Measurements from ENCODE around the gene ZNF789. TPM values are rescaled to one million over a fixed set of nuclear protein-coding genes. Genes with fewer than 3 reads are reported as not detected.
"Not testable (repeated sequence)": the region's sequence is repeated elsewhere in the genome, so short reads cannot be mapped to it uniquely, and the experiment has no call there.

Gene ZNF789
- 10 to 100 TPM in 1 of 4 donors, 1 to 10 TPM in 3; 4.4 to 16.3 (median 5.3) TPM for total RNA-seq

GRCh38 chr7:99472561-99473314 is at the start of gene ZNF789:
Gene ZNF789, plus strand, starts transcription at chr7:99472890. Its CDS starts 3,567 bp downstream, at chr7:99476457.
- under 1% methylated on average over 50 of the region's 56 CpGs for WGBS
- Histone ChIP-seq H3K36me3 (no peaks in the 10 kb centered on the region), H3K27ac (peak within 1 kb of the TSS; percentile 84), H3K4me1 (peaks cover 19% of the 10 kb centered on the region), H3K27me3 (no peaks in the 10 kb centered on the region), H3K4me3 (peak within 1 kb of the TSS; percentile 86), H3K9me3 (no peaks in the 10 kb centered on the region)
- TF ChIP-seq EP300 (IDR thresholded peaks at IDR 0.05) = no peak
- TF ChIP-seq POLR2A (IDR thresholded peaks at IDR 0.05) = no peak
- no peak for TF ChIP-seq POLR2AphosphoS5 (IDR thresholded peaks at IDR 0.05)
- TF ChIP-seq CTCF (IDR thresholded peaks at IDR 0.05) = no peak
- DNase-seq (ENCODE audit: low spot score in 2 of 2) = peak; percentile 99 to 100

DNA sequence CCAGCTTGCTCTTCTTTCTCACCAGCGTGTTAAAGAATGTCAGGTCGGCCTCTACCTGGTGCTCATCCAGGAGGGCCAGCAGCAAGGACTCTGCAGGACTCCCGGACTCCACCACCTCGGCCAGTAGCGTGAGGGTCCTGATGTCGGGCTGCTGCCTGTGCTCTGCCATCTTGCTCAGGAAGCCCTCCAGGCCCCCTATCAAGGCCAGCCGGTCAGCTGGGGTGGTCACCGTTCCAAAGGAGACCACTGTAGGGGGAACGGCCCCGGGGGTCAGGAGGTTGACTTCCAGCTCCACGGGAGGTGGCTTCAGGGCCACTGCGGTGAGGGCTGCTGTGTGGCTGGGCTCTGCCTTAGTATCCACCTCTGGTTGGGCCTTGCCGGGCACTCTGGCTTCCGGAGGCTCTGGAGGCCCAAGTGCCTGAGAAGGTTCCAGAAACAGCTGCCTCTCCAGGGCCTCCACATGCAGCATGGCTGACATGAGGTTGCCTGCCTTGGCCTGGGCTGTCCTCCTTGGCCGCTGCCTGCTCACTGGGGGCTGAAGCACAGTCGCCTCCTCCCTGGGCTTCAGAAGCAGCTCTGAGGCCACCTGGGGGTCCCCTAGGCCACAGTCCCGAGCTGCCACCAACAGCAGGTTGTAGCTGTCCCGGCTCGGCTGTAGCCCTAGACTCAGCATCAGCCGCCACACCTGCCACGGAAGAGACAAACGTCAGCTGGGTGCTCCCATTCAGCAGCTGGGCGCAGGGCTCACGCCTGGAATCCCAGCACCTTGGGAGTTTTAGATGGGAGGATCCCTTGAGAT is 47.6 kb upstream of the ZNF789 start:
- DNase-seq (ENCODE audit: low spot score in 2 of 2) = peak in 1 of 2 donors; percentile 77
- H3K27me3 ChIP-seq = no peaks in the 10 kb centered on the region
- no peak for TF ChIP-seq POLR2A (IDR thresholded peaks at IDR 0.05)
- TF ChIP-seq POLR2AphosphoS5 (IDR thresholded peaks at IDR 0.05) = no peak
- TF ChIP-seq EP300 (IDR thresholded peaks at IDR 0.05) = no peak
- no peak overlapping the region for H3K4me3 ChIP-seq
- WGBS = 86% methylated on average over 6 of the region's 24 CpGs
- no peaks in the 10 kb centered on the region for H3K9me3 ChIP-seq
- no peak overlapping the region for H3K27ac ChIP-seq
- peaks cover 83% of the 10 kb centered on the region for H3K36me3 ChIP-seq
- no peaks in the 10 kb centered on the region for H3K4me1 ChIP-seq

DNA sequence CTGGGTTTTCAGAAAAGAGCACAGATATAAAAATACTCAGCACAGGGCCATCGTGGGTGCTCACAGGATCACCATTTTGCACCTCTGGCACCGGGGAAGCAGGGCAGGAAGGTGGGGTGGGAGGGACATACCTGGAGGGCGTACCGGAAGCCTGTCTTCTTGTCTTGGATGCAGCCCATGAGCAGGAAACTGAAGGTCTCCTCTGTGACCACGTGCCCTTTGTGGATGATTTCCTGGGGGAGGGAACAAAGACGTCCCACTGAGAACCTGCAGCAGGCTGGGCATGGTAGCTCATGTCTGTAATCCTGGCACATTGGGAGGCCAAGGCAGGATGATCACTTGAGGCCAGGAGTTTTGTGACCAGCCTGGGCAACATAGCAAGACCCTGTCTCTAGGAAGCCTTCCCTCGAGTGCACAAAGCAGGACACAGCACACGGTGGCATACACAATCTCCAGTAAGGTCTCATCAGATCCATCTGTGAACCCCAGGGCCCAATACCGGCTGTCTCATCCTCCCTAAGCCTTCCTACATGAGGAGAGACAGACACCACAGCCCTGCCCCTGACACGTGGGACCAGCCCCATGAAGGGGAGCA is 43.6 kb upstream of the ZNF789 start:
- Histone ChIP-seq H3K4me3 (no peak overlapping the region), H3K27me3 (no peaks in the 10 kb centered on the region), H3K9me3 (no peaks in the 10 kb centered on the region), H3K36me3 (peaks cover 88% of the 10 kb centered on the region), H3K4me1 (no peaks in the 10 kb centered on the region), H3K27ac (no peak overlapping the region)
- no peak for DNase-seq (ENCODE audit: low spot score in 2 of 2)
- 81% methylated on average over 9 of the region's 10 CpGs for WGBS
- TF ChIP-seq POLR2A (IDR thresholded peaks at IDR 0.05) (no peak), POLR2AphosphoS5 (IDR thresholded peaks at IDR 0.05) (no peak), EP300 (IDR thresholded peaks at IDR 0.05) (no peak), CTCF (IDR thresholded peaks at IDR 0.05) (no peak)

GRCh38 chr7:99429756-99430155 is 42.9 kb upstream of the ZNF789 start:
- Histone ChIP-seq H3K9me3 (no peaks in the 10 kb centered on the region), H3K27me3 (no peaks in the 10 kb centered on the region), H3K4me3 (no peak overlapping the region), H3K36me3 (peaks cover 88% of the 10 kb centered on the region), H3K4me1 (no peaks in the 10 kb centered on the region), H3K27ac (no peak overlapping the region)
- no peak for DNase-seq (ENCODE audit: low spot score in 2 of 2)
- TF ChIP-seq CTCF (IDR thresholded peaks at IDR 0.05) (no peak), EP300 (IDR thresholded peaks at IDR 0.05) (no peak), POLR2A (IDR thresholded peaks at IDR 0.05) (no peak), POLR2AphosphoS5 (IDR thresholded peaks at IDR 0.05) (no peak)
- 98% methylated on average over 7 of the region's 8 CpGs for WGBS

GRCh38 chr7:99431756-99432540 is 40.7 kb upstream of the ZNF789 start:
- H3K27me3 ChIP-seq; H3K9me3 ChIP-seq; H3K4me3 ChIP-seq; H3K27ac ChIP-seq; H3K4me1 ChIP-seq; DNase-seq (ENCODE audit: low spot score in 2 of 2): not testable (repeated sequence)
- 84% methylated on average over 11 of the region's 13 CpGs for WGBS
- peaks cover 75% of the 10 kb centered on the region for H3K36me3 ChIP-seq

Measured in suprapubic skin (tissue), 4 donors.